Activated T-cell treated with anti-CD3 and anti-CD28 coated beads, Interleukin-2, amount 50 U/mL, for 48 hours (primary cell): Measurements from ENCODE around the gene TOMM20.

ENCODE experiments used
- DNase-seq, 2 experiments: peaks; one replicate each; pipeline ENCODE4 v3.0.0-alpha.2; 2020

TOMM20 gene

GRCh38 chr1:235133086-235133485, 4.4 kb upstream of the TOMM20 start:
- no peak for DNase-seq

DNA sequence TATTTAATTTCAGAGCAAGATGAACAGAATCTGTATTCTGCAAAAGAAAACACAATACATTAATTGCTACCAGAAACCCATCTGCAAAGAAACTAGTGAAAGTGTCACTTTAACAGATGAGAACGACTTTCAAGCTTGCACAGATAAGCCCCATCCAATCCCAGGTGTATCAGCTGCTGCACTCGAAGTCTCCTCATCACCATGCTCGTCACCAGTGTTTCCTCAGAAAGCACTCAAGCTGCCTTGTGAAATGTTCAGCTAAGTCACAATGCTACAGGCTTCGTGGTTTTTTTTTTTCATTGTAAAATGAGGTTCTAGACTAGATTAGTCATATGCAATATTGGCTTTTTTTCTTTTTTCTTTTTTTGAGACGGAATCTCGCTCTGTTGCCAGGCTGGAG, 3.3 kb upstream of the TOMM20 start:
- DNase-seq = no peak

DNA sequence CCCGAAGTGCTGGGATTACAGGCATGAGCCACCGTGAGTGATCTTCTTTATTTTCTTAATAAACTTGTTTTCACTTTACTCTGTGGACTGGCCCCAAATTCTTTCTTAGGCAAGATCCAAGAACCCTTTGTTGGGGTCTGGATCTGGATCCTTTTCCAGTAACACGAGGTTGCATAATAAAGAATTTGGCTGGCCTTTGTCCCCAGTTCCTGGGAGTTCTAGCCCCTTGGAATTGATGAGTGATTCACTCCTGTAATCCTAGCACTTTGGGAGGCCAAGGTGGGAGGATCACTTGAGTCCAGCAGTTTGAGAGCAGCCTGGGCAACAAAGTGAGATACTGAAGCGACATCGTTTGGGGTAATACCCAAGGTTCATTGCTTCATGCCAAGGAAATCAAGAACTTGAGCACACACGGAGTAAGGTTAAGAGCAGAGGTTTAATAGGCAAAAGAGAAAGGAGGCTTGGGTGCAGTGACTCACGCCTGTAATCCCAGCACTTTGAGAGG, 2.2 kb upstream of the TOMM20 start:
- DNase-seq = no peak

DNA sequence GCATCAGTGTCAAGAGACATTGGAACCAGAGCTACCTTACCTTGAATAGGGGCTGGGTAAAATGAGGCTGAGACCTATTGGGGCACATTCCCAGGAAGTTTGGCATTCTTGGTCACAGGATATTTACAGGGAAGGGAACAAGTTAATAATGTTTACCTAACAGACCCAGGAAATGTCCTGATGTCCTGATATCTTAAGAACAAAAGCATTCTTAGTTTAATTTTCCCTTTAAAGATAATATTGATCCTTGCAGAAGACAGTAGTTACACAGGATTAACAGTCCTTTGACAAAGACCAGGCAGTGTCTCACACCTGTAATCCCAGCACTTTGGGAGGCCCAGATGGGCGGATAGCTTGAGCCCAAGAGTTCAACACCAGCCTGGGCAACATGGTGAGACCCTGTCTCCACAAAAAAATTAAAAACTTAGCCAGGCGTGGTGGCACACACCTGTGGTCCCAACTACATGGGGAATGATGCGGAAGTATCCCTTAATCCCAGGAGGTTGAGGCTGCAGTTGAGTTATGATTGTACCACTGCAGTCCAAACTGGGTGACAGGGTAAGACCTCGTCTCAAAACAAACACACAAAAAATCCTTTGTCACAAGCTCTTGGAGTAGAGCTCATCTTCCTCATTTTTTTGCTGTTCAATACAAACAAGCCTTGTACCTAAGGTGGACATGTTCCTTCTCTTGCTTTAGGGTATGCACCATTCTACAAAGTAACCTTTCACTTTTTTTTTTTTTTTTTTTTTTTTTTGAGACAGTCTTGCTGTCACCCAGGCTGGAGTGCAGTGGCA, 1.3 kb upstream of the TOMM20 start:
- no peak for DNase-seq

GRCh38 chr1:235127732-235128455, 743 bp downstream of the TOMM20 start:
- peak in 1 of 2 experiments; percentile 36 for DNase-seq

DNA sequence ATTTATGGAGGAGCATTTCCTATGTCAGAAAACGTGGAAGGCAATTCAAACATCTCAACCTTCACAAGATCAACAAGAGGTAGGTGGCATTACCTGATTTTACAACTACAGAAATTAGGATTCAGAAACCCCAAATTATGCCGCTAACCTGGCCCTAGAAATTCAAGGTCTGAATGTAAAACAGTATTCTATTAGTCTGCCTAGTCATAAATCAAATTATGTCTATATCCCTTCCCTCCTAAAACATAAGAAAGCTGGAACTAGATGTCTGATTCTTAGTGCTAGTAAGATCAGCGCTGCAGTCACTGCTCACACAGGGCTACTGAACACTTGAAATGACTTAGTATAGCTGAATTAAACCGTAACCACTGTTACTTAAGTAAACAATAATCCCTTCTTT, 1.4 kb downstream of the TOMM20 start:
- DNase-seq = no peak

DNA sequence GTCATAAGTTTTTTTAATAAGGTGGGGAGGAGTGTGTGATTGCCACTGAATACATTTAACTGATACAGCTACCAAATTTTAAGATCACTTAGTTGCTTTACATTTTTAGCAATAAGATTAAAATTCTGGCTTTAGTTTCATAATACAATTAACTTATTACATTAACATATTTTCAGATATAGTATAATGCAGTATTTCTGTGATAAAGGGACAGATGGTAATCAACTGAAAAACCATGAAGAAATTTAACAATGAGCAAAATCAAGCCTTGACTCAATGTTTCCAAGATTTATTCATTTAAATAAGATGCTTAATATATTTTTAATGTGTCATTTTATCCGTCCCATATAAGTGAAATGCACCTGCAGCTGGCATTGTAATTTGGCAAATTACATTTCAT, 4.0 kb downstream of the TOMM20 start:
- no peak for DNase-seq

DNA sequence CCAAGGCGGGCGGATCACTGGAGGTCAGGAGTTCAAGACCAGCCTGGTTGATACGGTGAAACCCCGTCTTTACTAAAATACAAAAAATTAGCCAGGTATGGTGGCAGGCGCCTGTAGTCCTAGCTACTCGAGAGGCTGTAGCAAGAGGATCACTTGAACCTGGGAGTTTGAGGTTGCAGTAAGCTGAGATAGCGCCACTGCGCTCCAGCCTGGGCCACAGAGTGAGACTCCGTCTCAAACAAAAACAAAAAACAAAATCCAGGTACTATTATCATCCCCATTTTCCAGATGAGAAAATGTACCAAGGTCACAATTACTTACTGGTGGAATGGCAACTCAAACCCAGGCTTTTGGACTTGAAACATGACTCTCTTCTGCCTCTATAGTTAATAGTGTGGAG, 4.5 kb downstream of the TOMM20 start:
- peak in 1 of 2 experiments; percentile 18 for DNase-seq

DNA sequence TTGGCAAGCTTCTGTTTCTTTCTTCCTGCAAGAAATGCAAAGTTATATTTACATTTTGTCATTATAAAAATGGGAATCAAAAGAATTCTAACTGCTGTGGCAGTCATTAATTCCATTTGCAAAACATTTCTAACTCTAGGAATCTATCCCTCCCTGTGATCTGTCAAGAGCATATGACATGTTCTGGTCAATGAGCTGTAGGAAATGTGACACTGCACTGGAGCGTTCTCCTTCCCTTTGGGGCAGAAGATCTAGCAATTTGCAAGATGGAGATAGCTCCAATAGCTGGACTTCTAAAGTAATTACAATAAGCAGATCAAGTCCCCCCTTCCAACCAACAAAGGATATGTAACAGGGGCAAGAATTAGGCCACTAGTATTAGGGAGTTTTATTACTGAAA, 6.3 kb downstream of the TOMM20 start:
- no peak for DNase-seq

DNA sequence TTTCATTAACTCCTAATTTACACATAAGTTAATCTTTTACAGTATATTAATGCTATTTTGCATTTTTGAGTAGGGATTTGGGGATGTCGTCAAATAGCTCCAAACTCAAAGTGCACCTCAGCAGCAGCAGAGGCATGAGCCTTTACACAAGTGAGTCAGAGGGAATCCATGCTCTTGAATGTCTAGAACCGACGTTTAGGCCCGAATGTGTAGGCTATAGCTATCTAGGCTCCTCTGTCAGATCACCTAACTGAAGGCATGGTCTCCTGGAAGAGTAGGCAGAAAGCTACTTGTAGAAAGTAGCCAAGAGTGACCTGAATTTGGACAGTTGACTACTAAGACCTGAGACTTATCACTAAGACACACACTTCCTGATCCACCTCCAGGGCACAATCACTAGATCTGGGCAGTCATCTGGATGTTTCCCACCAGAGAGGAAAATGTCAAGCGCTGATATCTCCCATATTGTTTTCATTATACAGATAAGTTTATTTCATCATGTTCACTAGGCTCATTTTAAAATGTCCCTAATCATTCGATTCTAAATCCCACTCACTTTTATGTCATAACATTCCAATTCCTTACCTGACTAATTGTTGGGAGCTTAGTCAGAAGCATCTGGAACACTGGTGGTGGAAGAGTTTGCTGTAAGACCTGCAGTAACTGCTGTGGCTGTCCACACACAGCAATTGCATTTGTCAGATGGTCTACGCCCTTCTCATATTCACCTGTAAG, 15.3 kb downstream of the TOMM20 start:
- peak in 1 of 2 experiments; percentile 10 for DNase-seq

DNA sequence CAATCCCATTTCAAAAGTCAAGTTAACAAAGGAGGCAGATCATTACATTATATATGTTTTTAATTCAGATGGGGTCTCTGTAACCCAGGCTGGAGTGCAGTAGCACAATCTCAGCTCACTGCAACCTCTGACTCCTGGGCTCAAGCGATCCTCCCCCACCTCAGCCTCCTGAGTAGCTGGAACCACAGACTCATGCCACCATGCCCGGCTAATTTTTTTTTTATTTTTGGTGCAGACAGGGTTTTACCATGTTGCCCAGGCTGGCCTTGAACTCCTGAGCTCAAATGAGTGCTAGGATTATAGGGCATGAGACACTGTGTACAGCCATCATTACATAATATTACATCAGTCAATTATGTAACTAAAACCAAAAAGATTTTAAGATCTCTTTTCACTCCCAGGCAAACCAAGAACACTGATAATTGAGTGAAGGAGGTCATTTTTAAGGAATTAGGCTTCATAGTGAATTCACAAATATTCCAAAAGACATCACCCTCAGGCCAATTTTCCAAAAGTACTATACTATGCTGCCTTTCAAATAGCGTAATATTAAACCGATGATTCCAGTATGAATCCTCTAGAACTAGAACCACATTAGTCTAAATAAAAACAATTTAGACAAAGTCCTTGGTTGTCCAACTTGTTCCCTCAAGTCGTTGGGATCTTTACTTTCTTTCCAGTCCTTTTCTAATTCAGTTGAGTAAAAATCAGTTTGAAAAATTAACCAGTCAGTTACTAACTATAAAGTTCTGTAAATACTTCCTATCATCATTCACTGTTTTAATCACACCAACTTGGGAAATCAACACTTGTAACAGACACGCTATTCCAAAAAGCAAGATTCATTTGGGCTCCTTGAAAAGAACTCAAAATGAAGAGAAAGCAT, 16.1 kb downstream of the TOMM20 start:
- DNase-seq = peak in 1 of 2 experiments; percentile 1

- DNase-seq = no peak
These were observed 17.5 kb downstream of the TOMM20 start for GRCh38 chr1:235111107-235111506.

DNA sequence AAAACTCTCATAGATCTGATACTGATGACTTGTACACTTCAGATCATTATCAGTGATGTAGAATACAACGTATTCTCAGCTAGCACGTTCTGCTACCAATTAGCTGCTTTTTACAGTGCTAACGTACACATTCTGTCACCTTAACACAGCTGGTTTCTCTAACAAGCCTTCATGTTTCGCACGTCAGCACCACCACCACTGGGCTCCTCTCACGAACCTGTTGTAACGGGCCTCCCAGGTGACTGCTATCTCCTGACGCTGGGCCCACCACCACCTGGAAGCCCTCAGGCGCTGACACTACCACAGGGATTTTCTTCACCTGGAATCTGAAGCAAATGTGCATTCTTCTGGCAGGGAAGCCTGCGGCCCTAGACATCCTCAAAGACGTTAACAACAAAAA, 19.8 kb downstream of the TOMM20 start:
- peak; percentile 16 for DNase-seq

DNA sequence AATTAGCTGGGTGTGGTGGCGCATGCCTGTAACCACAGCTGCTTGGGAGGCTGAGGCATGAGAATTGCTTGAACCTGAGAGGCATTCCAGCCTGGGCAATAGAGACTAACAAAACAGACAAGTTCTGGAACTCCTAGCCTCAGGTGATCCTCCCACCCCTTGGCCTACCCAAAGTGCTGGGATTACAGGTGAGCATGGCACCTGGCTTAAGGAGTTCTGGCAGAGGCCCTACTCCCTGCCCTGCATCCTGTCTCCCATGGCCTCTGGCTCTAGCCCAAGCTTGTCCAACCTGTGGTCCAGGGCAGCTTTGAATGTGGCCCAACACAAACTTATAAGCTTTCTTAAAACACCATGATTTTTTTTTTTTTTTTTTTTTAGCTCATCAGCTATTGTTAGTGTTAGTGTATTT, 20.4 kb downstream of the TOMM20 start:
- DNase-seq = peak; percentile 17 to 25

DNA sequence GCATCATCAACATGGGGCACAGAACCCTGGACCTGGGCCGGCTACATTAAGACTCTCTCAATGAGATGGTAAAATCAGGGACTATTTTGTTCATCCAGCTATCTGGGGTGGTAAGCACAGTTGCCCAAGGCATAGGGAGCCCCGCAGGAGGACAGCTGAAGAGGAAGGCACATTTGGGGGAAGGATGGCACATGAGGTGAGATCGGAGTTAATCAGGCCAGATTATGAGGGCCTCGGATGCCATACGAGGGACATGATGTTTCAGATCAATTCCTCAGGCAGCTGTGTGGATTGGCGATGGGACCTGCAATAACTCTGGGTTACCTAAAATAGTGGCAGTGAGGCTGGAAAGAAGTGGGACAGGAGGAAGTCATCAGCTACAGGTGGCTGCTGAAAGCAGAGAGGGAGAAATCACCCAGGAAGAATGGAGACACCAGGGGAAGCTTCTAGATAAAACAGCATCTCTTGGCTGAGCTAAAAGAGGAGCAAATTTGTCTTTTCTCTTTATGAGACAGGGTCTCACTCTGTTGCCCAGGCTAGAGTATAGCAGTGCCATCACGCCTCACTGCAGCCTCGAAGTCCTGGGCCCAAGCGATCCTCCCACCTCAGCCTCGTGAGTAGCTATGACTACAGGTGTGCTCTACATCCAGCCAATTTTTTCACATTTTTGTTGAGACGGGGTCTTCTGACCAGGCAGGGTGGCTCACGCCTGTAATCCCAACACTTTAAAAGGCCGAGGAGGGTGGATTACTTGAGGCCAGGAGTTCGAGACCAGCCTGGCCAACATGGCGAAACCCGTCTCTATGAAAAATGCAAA, 21.1 kb downstream of the TOMM20 start:
- peak; percentile 21 to 26 for DNase-seq

- DNase-seq = peak; percentile 14 to 18
These were observed 22.2 kb downstream of the TOMM20 start for GRCh38 chr1:235106457-235106856.

GRCh38 chr1:235105051-235106043, 23.3 kb downstream of the TOMM20 start:
- peak in 1 of 2 experiments; percentile 30 for DNase-seq

GRCh38 chr1:235102993-235103411, 25.6 kb downstream of the TOMM20 start:
- DNase-seq = no peak

DNA sequence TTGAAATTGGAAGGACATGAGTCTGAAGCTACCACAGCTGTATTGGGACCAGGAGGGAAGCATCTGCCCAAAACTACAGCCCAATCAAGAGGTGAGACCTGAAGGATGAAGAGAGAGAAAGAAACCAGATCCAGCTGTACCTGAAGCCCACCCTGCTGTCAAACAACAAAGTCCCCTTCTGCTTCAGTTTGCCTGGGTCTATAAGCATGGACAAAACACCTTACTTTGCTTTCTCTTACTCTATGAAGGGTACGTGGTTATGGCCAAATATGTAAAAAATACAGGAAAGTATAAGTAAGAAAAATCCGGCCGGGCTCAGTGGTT, 26.4 kb downstream of the TOMM20 start:
- DNase-seq = no peak

DNA sequence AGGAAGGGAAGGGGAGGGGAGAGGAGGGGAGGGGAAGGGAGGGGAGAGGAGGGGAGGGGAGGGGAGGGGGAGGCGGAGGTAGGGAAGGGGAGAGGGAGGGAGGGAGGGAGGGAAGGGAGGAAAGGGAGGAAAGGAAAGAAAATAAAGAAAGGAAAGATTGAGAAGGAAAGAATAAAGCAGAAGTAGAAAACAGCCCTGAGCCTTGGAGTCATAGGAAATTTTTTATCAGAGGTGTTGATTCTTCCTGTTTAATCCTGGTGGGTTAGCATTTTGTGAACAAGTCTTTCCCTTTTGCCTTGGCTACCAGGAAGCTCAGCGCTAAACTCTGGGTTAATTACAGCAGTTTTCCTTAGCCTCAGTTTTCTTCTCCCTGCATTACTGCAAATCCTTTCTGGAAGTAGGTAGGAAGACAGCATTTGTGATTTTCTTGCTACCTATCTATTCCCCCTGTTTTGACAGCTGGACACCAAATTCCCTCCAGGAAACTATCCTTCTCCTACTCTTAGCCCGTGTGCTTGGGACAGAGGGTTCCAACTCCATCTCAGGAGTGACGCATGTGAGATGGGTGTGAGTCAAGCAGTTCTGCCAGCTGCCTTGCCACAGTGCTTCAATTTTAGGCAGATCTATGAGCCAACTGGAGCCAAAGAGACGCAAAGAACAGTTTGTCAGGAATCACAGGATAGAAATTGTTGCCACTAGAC, 26.9 kb downstream of the TOMM20 start:
- DNase-seq = no peak
